ENCODE measurements around the gene C17orf75.

GRCh38 chr17:32385971-32386370, 44.0 kb upstream of the C17orf75 start:
- TF ChIP-seq EZH2phosphoT487 (IDR thresholded peaks at IDR 0.05; ENCODE audit: insufficient read depth, low read depth) (no peak), EZH2 (IDR thresholded peaks at IDR 0.05; ENCODE audit: insufficient read depth, poor library complexity, severe bottlenecking) (no peak)
